Coronary artery (tissue), 2 donors: ENCODE data around the gene ABCA1.

ENCODE experiments used
- DNase-seq: peaks from one replicate; pipeline ENCODE4 v3.0.0-alpha.2; 2017; ENCODE audit warnings: low spot score
- H3K27ac ChIP-seq, 2 donors: fragments of 200-600 bp; sonication (generic); one replicate each; pipeline ENCODE4 v1.5.1; 2016 to 2019
- H3K4me3 ChIP-seq: fragments of 200-600 bp; sonication (generic); 2 replicates; pipeline ENCODE4 v1.5.1; 2016; ENCODE audit warnings: mild to moderate bottlenecking, moderate library complexity
- CTCF ChIP-seq: fragments of 200-600 bp; sonication (generic); IDR thresholded peaks from one replicate; pipeline ENCODE4 v1.5.1; 2019; ENCODE audit warnings: antibody characterized with exemption

Gene ABCA1

DNA sequence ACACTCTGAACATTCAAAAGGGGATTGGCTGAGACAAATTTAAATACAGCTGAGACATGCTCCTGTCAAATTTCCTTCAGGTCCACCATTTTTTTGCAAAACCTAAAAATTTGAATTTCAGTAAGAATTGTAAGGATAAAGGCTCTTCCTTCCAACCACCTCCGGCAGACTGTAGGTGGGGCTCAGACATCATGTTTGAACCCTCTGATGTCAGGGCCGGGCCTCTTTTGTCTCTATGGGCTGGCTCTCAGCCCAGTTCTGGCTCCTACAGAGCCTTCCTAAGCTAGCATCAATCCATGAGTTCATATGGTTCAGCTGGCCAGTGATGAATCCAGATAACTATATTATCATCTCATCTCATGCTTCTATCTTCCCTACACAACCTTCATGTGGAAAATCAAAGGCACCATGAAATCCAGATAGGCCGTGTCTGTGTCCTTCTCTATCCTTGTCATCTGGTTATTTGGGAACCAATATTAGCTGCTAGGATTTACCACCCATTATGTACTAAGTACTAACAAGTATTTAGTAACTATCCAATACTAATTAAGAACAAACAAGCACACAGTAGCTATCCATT lies 119.8 kb downstream of the ABCA1 start:
- Histone ChIP-seq H3K27ac (no peak overlapping the region), H3K4me3 (no peak overlapping the region)
- TF ChIP-seq CTCF, result no peak
- no peak for DNase-seq

DNA sequence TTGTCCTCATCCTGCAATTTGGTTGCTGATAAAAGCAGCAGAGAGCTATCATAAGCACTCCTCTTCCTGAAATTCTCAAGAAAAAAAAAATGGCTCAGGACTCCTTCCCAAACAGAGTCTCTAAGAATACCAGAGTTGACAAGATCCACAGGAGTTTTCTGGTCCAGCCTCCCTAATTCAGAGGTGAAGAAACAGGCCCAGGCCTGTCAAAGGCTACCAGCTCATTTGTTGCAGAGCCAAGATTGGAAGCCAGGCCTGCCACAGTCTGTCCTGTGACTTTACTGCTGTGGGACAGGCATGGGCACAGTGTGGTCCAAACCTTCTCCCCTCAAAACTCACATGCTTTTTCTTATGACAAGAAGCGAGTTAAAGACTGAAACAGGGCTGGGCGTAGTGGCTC lies 122.5 kb downstream of the ABCA1 start:
- DNase-seq, result no peak
- no peak for TF ChIP-seq CTCF
- no peak overlapping the region for H3K27ac ChIP-seq

GRCh38 chr9:104802906-104803305 lies 125.0 kb downstream of the ABCA1 start:
- DNase-seq, result no peak
- Histone ChIP-seq H3K27ac (no peak overlapping the region), H3K4me3 (no peak overlapping the region)
- no peak for TF ChIP-seq CTCF

More for the DNA sequence above, 122.5 kb downstream of the ABCA1 start:
- H3K4me3 ChIP-seq, result no peak overlapping the region

DNA sequence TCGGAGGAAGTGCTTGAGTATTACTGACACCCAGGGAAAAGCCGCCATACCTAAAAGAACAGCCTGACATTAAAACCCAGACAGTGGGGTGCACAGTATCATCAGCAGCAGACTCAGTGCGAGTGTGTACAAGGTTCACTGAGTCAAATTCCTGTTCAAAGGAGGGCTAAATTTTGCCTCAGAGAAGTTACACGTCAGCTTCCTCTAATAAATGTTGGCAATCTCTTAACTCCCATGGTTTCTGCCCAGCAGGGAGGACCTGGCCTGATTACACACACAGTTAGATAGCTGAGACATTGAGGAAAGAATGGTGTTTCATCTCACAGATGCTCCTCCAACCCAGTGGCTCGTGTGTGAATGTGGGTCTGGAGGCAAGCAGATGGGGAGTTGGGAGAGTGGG lies 125.8 kb downstream of the ABCA1 start:
- no peak for DNase-seq
- no peak overlapping the region for H3K27ac ChIP-seq
- TF ChIP-seq CTCF, result no peak
- H3K4me3 ChIP-seq, result no peak overlapping the region

GRCh38 chr9:104800068-104800785 lies 127.7 kb downstream of the ABCA1 start:
- Histone ChIP-seq H3K27ac (no peak overlapping the region), H3K4me3 (no peak overlapping the region)
- no peak for TF ChIP-seq CTCF
- DNase-seq, result no peak

GRCh38 chr9:104798209-104798995 lies 129.6 kb downstream of the ABCA1 start:
- H3K27ac ChIP-seq, result no peak overlapping the region
- DNase-seq, result no peak
- no peak for TF ChIP-seq CTCF
- H3K4me3 ChIP-seq, result no peak overlapping the region
